GM12873 (cell line): ENCODE data around the gene SBF2.

Experiments used
- CTCF ChIP-seq: IDR thresholded peaks from 2 replicates; pipeline ENCODE4 v1.5.1; 2012; ENCODE audit warnings: low read depth, mild to moderate bottlenecking, moderate library complexity, low read length, control low read depth; ENCODE audit not compliant: insufficient read depth; ENCODE audit errors: missing control alignments

Gene SBF2

GRCh38 chr11:9862981-9863380, 431.0 kb downstream of the SBF2 start:
- TF ChIP-seq CTCF = no peak

- peak; percentile 85 for TF ChIP-seq CTCF
Observed at GRCh38 chr11:9861860-9862725, 431.9 kb downstream of the SBF2 start.

GRCh38 chr11:9859554-9860305, 434.3 kb downstream of the SBF2 start:
- no peak for TF ChIP-seq CTCF

- TF ChIP-seq CTCF = no peak
Observed at GRCh38 chr11:9858822-9859221, 435.2 kb downstream of the SBF2 start.

- TF ChIP-seq CTCF = no peak
Observed at GRCh38 chr11:9858218-9858617, 435.8 kb downstream of the SBF2 start.

- TF ChIP-seq CTCF = no peak
Observed at GRCh38 chr11:9855579-9856287, 438.3 kb downstream of the SBF2 start.
